Choroid plexus epithelial cell (primary cell): ENCODE data around the gene WDR47.
"Not testable (repeated sequence)": the region's sequence is repeated elsewhere in the genome, so short reads cannot be mapped to it uniquely, and the experiment has no call there.

Experiments used
- DNase-seq: peaks from one replicate; pipeline ENCODE4 v3.0.0-alpha.2; 2010; ENCODE audit warnings: low read depth
- H3K4me3 ChIP-seq: 2 replicates; pipeline ENCODE4 v1.5.1; 2011; ENCODE audit warnings: low read depth, mild to moderate bottlenecking, control low read depth, low read length, moderate library complexity
- CTCF ChIP-seq: conservative IDR thresholded peaks from 2 replicates; pipeline ENCODE4 v1.5.1; 2011; ENCODE audit warnings: low read depth, mild to moderate bottlenecking, control low read depth, inconsistent platforms, low read length, moderate library complexity

Gene WDR47

DNA sequence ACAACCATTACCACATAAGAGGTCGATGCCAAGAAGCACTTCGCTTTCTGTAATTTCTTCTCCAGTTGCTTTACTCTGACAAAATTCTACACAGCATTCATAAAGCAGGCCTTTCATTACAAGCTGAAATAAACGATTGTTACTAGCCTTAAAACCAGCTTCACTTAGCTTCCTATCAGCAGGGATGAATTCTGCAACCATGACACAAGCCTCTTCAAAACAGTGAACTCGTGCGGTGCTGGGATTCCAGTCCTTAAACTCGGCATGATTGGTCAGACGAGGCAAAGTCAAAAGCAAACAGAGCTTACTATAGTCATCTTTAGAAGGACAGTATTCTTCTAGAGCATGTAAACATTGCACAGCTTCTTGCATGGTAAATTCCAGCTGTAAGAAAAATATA, 30.6 kb downstream of the WDR47 start:
- no peak for TF ChIP-seq CTCF
- peak; percentile 83 for DNase-seq
- H3K4me3 ChIP-seq = no peak overlapping the region

- not testable (repeated sequence) for DNase-seq, H3K4me3 ChIP-seq
These were observed 45.3 kb downstream of the WDR47 start for GRCh38 chr1:108996622-108997021.

GRCh38 chr1:108983114-108983513, 58.8 kb downstream of the WDR47 start:
- TF ChIP-seq CTCF = no peak
- H3K4me3 ChIP-seq = no peak overlapping the region
- DNase-seq = no peak

- TF ChIP-seq CTCF = no peak
- H3K4me3 ChIP-seq = no peak overlapping the region
- DNase-seq = no peak
These were observed 65.2 kb downstream of the WDR47 start for GRCh38 chr1:108976658-108977057.

- DNase-seq = no peak
- H3K4me3 ChIP-seq = no peak overlapping the region
- TF ChIP-seq CTCF = no peak
These were observed 69.0 kb downstream of the WDR47 start for GRCh38 chr1:108972951-108973350.

DNA sequence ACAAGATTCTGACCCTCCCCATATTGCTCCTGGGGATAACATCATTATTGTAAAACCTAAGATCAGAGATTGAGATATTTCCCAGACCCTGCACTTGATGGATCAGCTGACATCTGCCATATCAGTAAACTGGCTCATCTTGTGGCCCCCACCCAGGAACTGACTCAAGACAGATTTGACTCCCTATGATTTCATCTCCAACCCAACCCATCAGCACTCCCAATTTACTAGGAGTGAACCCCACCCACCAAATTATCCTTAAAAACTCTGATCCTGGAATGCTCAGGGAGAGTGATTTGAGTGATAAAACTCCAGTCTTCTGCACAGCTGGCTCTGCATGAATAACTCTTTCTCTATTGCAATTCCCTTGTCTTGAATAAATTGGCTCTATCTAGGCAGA, 72.6 kb downstream of the WDR47 start:
- no peak for DNase-seq
- no peak for TF ChIP-seq CTCF
- no peak overlapping the region for H3K4me3 ChIP-seq

- H3K4me3 ChIP-seq = peak within 1 kb of the TSS; percentile 83
- TF ChIP-seq CTCF = no peak
These were observed 78.7 kb downstream of the WDR47 start, which contains the start of gene CLCC1 for GRCh38 chr1:108963052-108963686. Gene CLCC1, minus strand, starts transcription at chr1:108963484. Its CDS starts 13,047 bp downstream, at chr1:108950437.

More at GRCh38 chr1:108963052-108963686, 78.7 kb downstream of the WDR47 start, which contains the start of gene CLCC1:
- DNase-seq = peak; percentile 94
